Kidney (tissue), 14 donors: ENCODE data around the gene CXCL3. TPM values are rescaled to one million over a fixed set of nuclear protein-coding genes. Genes with fewer than 3 reads are reported as not detected.

ENCODE experiments used
- DNase-seq, 5 donors: peaks; one replicate each; pipeline ENCODE4 v3.0.0-alpha.2; 2013 to 2020
- FAIRE-seq: peaks from 2 replicates; lab custom pipeline; 2012; peaks lifted over from hg19 to GRCh38; lab: Jason Lieb, UNC
- H3K27ac ChIP-seq, 2 donors: one replicate each; pipeline ENCODE4 v1.7.0; 2013; ENCODE audit warnings: low read depth in 2 of 2, low read length in 2 of 2, inconsistent platforms in 1 of 2
- H3K27me3 ChIP-seq: one replicate; pipeline ENCODE4 v1.7.1; 2013; ENCODE audit warnings: low read length, inconsistent platforms; ENCODE audit not compliant: control insufficient read depth, insufficient read depth
- H3K36me3 ChIP-seq, 3 donors: one replicate each; pipeline versions ENCODE4 v1.7.0 to v1.7.1; 2013; ENCODE audit warnings: low read length in 3 of 3, control low read depth in 1 of 3, inconsistent platforms in 1 of 3; ENCODE audit not compliant: insufficient read depth in 3 of 3, control insufficient read depth in 2 of 3
- H3K4me1 ChIP-seq, 3 donors: one replicate each; pipeline versions ENCODE4 v1.7.0 to v1.7.1; 2013; ENCODE audit warnings: low read length in 3 of 3, inconsistent platforms in 1 of 3, low read depth in 1 of 3; ENCODE audit not compliant: control insufficient read depth in 2 of 3, insufficient read depth in 2 of 3
- H3K4me3 ChIP-seq, 3 donors: one replicate each; pipeline versions ENCODE4 v1.7.0 to v1.8.1; 2013; ENCODE audit warnings: low read length in 3 of 3, control low read depth in 1 of 3, inconsistent platforms in 1 of 3
- H3K9ac ChIP-seq, 3 donors: one replicate each; pipeline versions ENCODE4 v1.7.0 to v1.7.1; 2013; ENCODE audit warnings: low read length in 3 of 3, control low read depth in 1 of 3, inconsistent platforms in 1 of 3
- H3K9me3 ChIP-seq, 3 donors: one replicate each; pipeline versions ENCODE4 v1.7.0 to v1.7.1; 2013; ENCODE audit warnings: low read length in 3 of 3, control low read depth in 1 of 3, inconsistent platforms in 1 of 3; ENCODE audit not compliant: control insufficient read depth in 2 of 3, insufficient read depth in 1 of 3
- CTCF ChIP-seq: IDR thresholded peaks from 3 replicates; pipeline ENCODE4 v1.5.1; 2012; ENCODE audit warnings: mild to moderate bottlenecking, moderate library complexity, borderline replicate concordance; ENCODE audit not compliant: insufficient read depth; ENCODE audit errors: extremely low read depth
- intact Hi-C: fragments of 100-400 bp; cut with DNase I; formaldehyde crosslinking; loops from one replicate; pipeline ENCODE4 v1.11.1; 2022
- polyA plus RNA-seq: library from polyadenylated mRNA; stranded (reverse); fragments of 350-450 nt; fragmentation: Illumina TruSeq; extraction: RNeasy Lipid Tissue Mini Kit (QIAGEN cat#74804); gene quantifications from one replicate; pipeline ENCODE4 v1.2.3, GENCODE V29; 2014; ENCODE audit warnings: low read depth, low replicate concordance; ENCODE audit not compliant: insufficient read depth
- total RNA-seq: library from RNA; stranded (reverse); fragmentation: NEBNext Ultra II Directional; extraction: Animal tissue kit (Norgen Biotek cat#: 25700); gene quantifications from one replicate; pipeline ENCODE4 v1.2.1, GENCODE V29; 2021
- donor health status: control.
- donor health status: control.
- donor health status: control.
- donor health status: control.
- donor health status: control.
- donor health status: DM: yes; HTN: yes; CAD: no.
- donor health status: Normal renal cell carcinoma (clear cell type).

Gene CXCL3
- total and polyA plus RNA-seq, 2 donors from 2014 or later = 0.97 to 2.8 TPM

- Histone ChIP-seq H3K4me3 (no peak overlapping the region), H3K9me3 (no peaks in the 10 kb centered on the region), H3K27ac (no peak overlapping the region), H3K27me3 (no peaks in the 10 kb centered on the region), H3K36me3 (no peaks in the 10 kb centered on the region), H3K9ac (no peak overlapping the region), H3K4me1 (no peaks in the 10 kb centered on the region)
- DNase-seq = no peak
- no peak for TF ChIP-seq CTCF
- no peak for FAIRE-seq
- intact Hi-C loops = no loop called here
Observed at GRCh38 chr4:74018116-74018515, 20.4 kb downstream of the CXCL3 start.

GRCh38 chr4:74016068-74016467 lies 22.4 kb downstream of the CXCL3 start:
- no peaks in the 10 kb centered on the region for H3K27me3 ChIP-seq
- FAIRE-seq (no peak), DNase-seq (no peak)
- H3K27ac ChIP-seq = no peak overlapping the region
- H3K4me1 ChIP-seq = no peaks in the 10 kb centered on the region
- intact Hi-C loops = no loop called here
- no peaks in the 10 kb centered on the region for H3K9me3 ChIP-seq
- H3K4me3 ChIP-seq = no peak overlapping the region
- H3K9ac ChIP-seq = no peak overlapping the region
- no peak for TF ChIP-seq CTCF
- H3K36me3 ChIP-seq = no peaks in the 10 kb centered on the region

GRCh38 chr4:74015126-74015780 lies 23.2 kb downstream of the CXCL3 start:
- Histone ChIP-seq H3K4me3 (no peak overlapping the region), H3K4me1 (no peaks in the 10 kb centered on the region), H3K27ac (no peak overlapping the region), H3K9me3 (no peaks in the 10 kb centered on the region), H3K36me3 (no peaks in the 10 kb centered on the region), H3K27me3 (no peaks in the 10 kb centered on the region), H3K9ac (no peak overlapping the region)
- no peak for FAIRE-seq
- TF ChIP-seq CTCF = no peak
- intact Hi-C loops = no loop called here
- no peak for DNase-seq

GRCh38 chr4:74014332-74014731 lies 24.2 kb downstream of the CXCL3 start:
- Histone ChIP-seq H3K4me1 (no peaks in the 10 kb centered on the region), H3K9me3 (no peaks in the 10 kb centered on the region), H3K9ac (no peak overlapping the region), H3K27ac (no peak overlapping the region), H3K27me3 (no peaks in the 10 kb centered on the region), H3K4me3 (no peak overlapping the region), H3K36me3 (no peaks in the 10 kb centered on the region)
- DNase-seq (no peak), FAIRE-seq (no peak)
- intact Hi-C loops = no loop called here
- TF ChIP-seq CTCF = no peak
